ENCODE measurements around the gene NDUFAF2. TPM values are rescaled to one million over a fixed set of nuclear protein-coding genes. Genes with fewer than 3 reads are reported as not detected.

The NDUFAF2 gene
- total and polyA plus RNA-seq, 2 of the 13 experiments (the other 11 are each of a cell fraction or from before 2014, with no cell fraction given) = 34.0 to 78.4 TPM

DNA sequence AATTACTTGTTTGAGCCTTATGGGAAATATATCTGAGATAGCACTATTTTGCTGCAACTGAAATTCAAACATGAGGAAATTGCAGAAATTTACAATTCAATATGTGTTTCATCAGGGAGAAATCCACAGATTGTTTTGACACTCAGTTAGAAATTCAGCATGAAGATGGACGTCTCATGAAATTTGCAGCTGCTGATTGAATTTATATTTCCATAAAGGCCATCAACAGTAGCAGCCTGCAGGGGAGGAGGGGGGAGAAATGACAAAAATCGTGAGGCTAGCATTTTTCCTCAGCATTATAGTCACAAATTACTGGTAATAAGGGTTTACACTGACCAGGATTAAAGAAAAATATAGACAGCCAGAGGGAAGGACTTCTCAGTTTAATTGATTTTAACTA, 81.0 kb downstream of the NDUFAF2 start:
- no peaks in the 10 kb centered on the region for H3K4me1 ChIP-seq (ENCODE audit: insufficient read depth, low read length)
- intact Hi-C loops (cut with micrococcal nuclease; ENCODE audit: unreplicated experiment) (no loop called here), in situ Hi-C loops (cut with HindIII; ENCODE audit: extremely low pct_ligation_motif_present, low pct_unique_long_range_greater_than_20kb) (no loop called here)
- H3K9me3 ChIP-seq (ENCODE audit: low read length) = no peaks in the 10 kb centered on the region
- H3K79me2 ChIP-seq (ENCODE audit: insufficient read depth, low read length) = peaks cover 9% of the 10 kb centered on the region
- no peak overlapping the region for H3K4me2 ChIP-seq (ENCODE audit: low read depth, low read length)
- ChIA-PET CTCF (ENCODE audit: low intra/inter-chr PET ratio, low total read pairs) (no interaction called here), POLR2A (no interaction called here)
- no TSS peak for BruUV-seq (replicated peaks)
- no peak overlapping the region for H3K4me3 ChIP-seq (replicated peaks in 1 of 3; ENCODE audit: insufficient read depth in 1 of 3, low read depth in 2 of 3, low read length in 3 of 3)
- ATAC-seq (no peak), DNase-seq (ENCODE audit: low spot score) (no peak), FAIRE-seq (no peak)
- no peaks in the 10 kb centered on the region for H3K27me3 ChIP-seq (ENCODE audit: control insufficient read depth in 1 of 2, insufficient read depth in 2 of 2, low read length in 2 of 2)
- no peak overlapping the region for H2AFZ ChIP-seq (ENCODE audit: low read length)
- no peaks in the 10 kb centered on the region for H3K36me3 ChIP-seq (replicated peaks in 1 of 2; ENCODE audit: control insufficient read depth in 1 of 2, insufficient read depth in 2 of 2, low read length in 2 of 2)
- WGBS (ENCODE audit: low lambda C conversion rate) = 82% methylated on average over 2 of the region's 2 CpGs
- H4K20me1 ChIP-seq (ENCODE audit: insufficient read depth, low read length) = 0 out of 2 replicates have a peak, but pooled peaks cover 4% of the 10 kb centered on the region
- TF ChIP-seq, protein P1, sequence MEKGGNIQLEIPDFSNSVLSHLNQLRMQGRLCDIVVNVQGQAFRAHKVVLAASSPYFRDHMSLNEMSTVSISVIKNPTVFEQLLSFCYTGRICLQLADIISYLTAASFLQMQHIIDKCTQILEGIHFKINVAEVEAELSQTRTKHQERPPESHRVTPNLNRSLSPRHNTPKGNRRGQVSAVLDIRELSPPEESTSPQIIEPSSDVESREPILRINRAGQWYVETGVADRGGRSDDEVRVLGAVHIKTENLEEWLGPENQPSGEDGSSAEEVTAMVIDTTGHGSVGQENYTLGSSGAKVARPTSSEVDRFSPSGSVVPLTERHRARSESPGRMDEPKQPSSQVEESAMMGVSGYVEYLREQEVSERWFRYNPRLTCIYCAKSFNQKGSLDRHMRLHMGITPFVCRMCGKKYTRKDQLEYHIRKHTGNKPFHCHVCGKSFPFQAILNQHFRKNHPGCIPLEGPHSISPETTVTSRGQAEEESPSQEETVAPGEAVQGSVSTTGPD (CRISPR knock-in tag; IDR thresholded peaks at IDR 0.05) = no peak
- TF ChIP-seq PAXIP1 (CRISPR knock-in tag; conservative IDR thresholded peaks at IDR 0.05) (no peak), ARID2 (CRISPR knock-in tag; IDR thresholded peaks at IDR 0.05; ENCODE audit: borderline replicate concordance) (no peak), ZNF367 (CRISPR knock-in tag; IDR thresholded peaks at IDR 0.05; ENCODE audit: borderline replicate concordance) (no peak), CEBPG (CRISPR knock-in tag; IDR thresholded peaks at IDR 0.05) (no peak), RBAK (CRISPR knock-in tag; IDR thresholded peaks at IDR 0.05) (no peak), ZMYM3 (CRISPR knock-in tag; IDR thresholded peaks at IDR 0.05) (no peak), SIN3B (IDR thresholded peaks at IDR 0.05; ENCODE audit: low read length) (no peak), ZNF350 (CRISPR knock-in tag; IDR thresholded peaks at IDR 0.05; ENCODE audit: borderline replicate concordance, low read depth) (no peak), ZKSCAN5 (CRISPR knock-in tag; IDR thresholded peaks at IDR 0.05) (no peak)
- no peak overlapping the region for H3K9ac ChIP-seq (ENCODE audit: insufficient read depth, low read depth, low read length)
- H3K27ac ChIP-seq (ENCODE audit: extremely low read length, insufficient read depth, low read length) = no peak overlapping the region
